Measurements from ENCODE around the gene SLC6A3.

DNA sequence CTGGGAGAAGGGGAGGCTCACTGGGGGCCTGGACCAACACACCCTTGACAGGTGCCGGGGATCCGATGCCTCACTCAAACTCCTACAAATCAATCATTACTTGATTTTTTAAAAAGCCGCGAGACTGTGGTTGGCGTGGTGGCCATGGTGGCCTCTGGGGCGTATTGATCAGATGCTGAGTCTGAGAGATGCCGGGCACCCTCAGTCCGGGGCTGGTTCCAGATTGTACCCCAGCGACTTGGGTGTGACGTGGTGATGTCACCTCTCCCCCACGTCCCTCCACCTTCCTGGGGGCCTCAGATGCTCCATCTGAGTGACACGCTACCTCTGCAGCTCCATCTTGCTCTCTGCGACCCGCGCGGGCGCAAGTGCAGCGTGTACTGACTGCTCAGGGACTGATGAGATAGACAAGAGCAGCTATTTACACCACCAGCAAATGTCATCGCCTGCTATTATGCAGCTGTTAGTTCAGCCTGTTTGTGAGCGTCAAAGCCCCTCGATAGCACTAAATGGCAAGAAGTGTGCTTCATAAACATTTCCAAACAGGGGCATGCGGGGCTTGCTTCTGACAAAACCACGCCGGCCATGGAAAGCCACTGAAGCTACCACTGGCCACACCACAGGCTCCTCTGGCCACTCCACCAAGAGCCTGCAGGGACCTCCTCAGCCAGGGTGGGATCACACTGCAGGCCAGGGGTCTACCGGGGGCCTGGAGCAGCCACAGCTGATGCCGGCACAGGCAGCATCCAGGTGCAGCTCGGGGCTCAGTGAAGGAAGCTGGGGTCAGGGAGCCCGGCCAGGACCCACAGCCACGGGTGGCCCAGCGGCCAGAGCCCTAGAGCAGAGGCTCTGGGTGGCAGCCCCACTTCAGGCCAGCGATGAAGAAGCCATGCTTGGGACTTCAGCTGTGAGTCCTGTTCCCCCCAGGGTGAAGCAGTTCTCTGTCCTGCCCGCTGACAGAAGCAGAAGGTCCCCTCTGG, 50.1 kb downstream of the SLC6A3 start:
- TF ChIP-seq TAF1 (IDR thresholded peaks at IDR 0.05; ENCODE audit: borderline replicate concordance, insufficient read depth, low read length) (no peak), POLR2AphosphoS5 (IDR thresholded peaks at IDR 0.05; ENCODE audit: low read depth, low read length) (no peak)
- TF ChIP-seq, protein P1, sequence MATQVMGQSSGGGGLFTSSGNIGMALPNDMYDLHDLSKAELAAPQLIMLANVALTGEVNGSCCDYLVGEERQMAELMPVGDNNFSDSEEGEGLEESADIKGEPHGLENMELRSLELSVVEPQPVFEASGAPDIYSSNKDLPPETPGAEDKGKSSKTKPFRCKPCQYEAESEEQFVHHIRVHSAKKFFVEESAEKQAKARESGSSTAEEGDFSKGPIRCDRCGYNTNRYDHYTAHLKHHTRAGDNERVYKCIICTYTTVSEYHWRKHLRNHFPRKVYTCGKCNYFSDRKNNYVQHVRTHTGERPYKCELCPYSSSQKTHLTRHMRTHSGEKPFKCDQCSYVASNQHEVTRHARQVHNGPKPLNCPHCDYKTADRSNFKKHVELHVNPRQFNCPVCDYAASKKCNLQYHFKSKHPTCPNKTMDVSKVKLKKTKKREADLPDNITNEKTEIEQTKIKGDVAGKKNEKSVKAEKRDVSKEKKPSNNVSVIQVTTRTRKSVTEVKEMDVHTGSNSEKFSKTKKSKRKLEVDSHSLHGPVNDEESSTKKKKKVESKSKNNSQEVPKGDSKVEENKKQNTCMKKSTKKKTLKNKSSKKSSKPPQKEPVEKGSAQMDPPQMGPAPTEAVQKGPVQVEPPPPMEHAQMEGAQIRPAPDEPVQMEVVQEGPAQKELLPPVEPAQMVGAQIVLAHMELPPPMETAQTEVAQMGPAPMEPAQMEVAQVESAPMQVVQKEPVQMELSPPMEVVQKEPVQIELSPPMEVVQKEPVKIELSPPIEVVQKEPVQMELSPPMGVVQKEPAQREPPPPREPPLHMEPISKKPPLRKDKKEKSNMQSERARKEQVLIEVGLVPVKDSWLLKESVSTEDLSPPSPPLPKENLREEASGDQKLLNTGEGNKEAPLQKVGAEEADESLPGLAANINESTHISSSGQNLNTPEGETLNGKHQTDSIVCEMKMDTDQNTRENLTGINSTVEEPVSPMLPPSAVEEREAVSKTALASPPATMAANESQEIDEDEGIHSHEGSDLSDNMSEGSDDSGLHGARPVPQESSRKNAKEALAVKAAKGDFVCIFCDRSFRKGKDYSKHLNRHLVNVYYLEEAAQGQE (IDR thresholded peaks at IDR 0.05; ENCODE audit: insufficient read depth in 1 of 2, low read depth in 2 of 2, low read length in 2 of 2), result no peak
